OCI-LY1 (cell line): Measurements from ENCODE around the gene TPRG1.

ENCODE experiments used
- H2AFZ ChIP-seq: fragments of 200-600 bp; sonication (generic), shearing (Covaris generic); 2 replicates; pipeline ENCODE4 v1.6.0; 2014; ENCODE audit warnings: antibody characterized with exemption, mild to moderate bottlenecking, low read length
- H3F3A ChIP-seq: fragments of 200-600 bp; sonication (generic), shearing (Covaris generic); 2 replicates; pipeline ENCODE4 v1.6.0; 2014; ENCODE audit warnings: mild to moderate bottlenecking, antibody characterized with exemption, low read length, moderate library complexity; ENCODE audit not compliant: insufficient read depth
- H3K27ac ChIP-seq: fragments of 200-600 bp; sonication (generic); 2 replicates; pipeline ENCODE4 v1.5.1; 2014; ENCODE audit warnings: low read length, mixed run types, mild to moderate bottlenecking, low read depth; ENCODE audit not compliant: poor library complexity, severe bottlenecking
- H3K27me3 ChIP-seq: fragments of 200-600 bp; sonication (generic); 2 replicates; pipeline ENCODE4 v1.6.0; 2014; ENCODE audit warnings: antibody characterized with exemption, mild to moderate bottlenecking, low read length, moderate library complexity; ENCODE audit not compliant: insufficient read depth
- H3K36me3 ChIP-seq: fragments of 200-600 bp; sonication (generic); 2 replicates; pipeline ENCODE4 v1.6.1; 2014; ENCODE audit warnings: mild to moderate bottlenecking, antibody characterized with exemption, low read length, moderate library complexity, mixed read lengths; ENCODE audit not compliant: insufficient read depth
- H3K4me1 ChIP-seq: fragments of 200-600 bp; sonication (generic); 2 replicates; pipeline ENCODE4 v1.5.1; 2014; ENCODE audit warnings: mild to moderate bottlenecking, low read length, moderate library complexity; ENCODE audit not compliant: insufficient read depth, severe bottlenecking
- H3K4me2 ChIP-seq: fragments of 200-600 bp; sonication (generic), shearing (Covaris generic); 2 replicates; pipeline ENCODE4 v1.6.1; 2014; ENCODE audit warnings: low read length
- H3K4me3 ChIP-seq: fragments of 200-600 bp; sonication (generic); 2 replicates; pipeline ENCODE4 v1.5.1; 2014; ENCODE audit warnings: low read length, low read depth, mild to moderate bottlenecking, mixed read lengths; ENCODE audit not compliant: poor library complexity, severe bottlenecking
- H3K79me2 ChIP-seq: fragments of 200-600 bp; shearing (Covaris generic); 2 replicates; pipeline ENCODE4 v1.6.1; 2016; ENCODE audit warnings: mixed run types, low read length, mixed read lengths; ENCODE audit not compliant: insufficient read depth
- H3K9ac ChIP-seq: fragments of 200-600 bp; sonication (generic), shearing (Covaris generic); 2 replicates; pipeline ENCODE4 v1.6.1; 2014; ENCODE audit warnings: mild to moderate bottlenecking, low read length, mixed read lengths
- H3K9me2 ChIP-seq: fragments of 200-600 bp; sonication (generic), shearing (Covaris generic); 2 replicates; pipeline ENCODE4 v1.6.1; 2014; ENCODE audit warnings: low read depth, mild to moderate bottlenecking, low read length, mixed read lengths
- H3K9me3 ChIP-seq: fragments of 200-600 bp; shearing (Covaris generic); 2 replicates; pipeline ENCODE4 v1.6.1; 2014; ENCODE audit warnings: low read length, mixed read lengths
- H4K20me1 ChIP-seq: fragments of 200-600 bp; sonication (generic), shearing (Covaris generic); 2 replicates; pipeline ENCODE4 v1.6.0; 2016; ENCODE audit warnings: mild to moderate bottlenecking, low read length; ENCODE audit not compliant: insufficient read depth
- CTCF ChIP-seq: fragments of 200-600 bp; sonication (generic), shearing (Covaris generic); IDR thresholded peaks from 2 replicates; pipeline ENCODE4 v1.5.1; 2017; ENCODE audit warnings: mild to moderate bottlenecking, antibody characterized with exemption, low read length, moderate library complexity, mixed read lengths
- EZH2 ChIP-seq: fragments of 200-600 bp; sonication (generic), shearing (Covaris generic); IDR thresholded peaks from 2 replicates; pipeline ENCODE4 v1.8.0; 2017; ENCODE audit warnings: borderline replicate concordance, mixed run types, mild to moderate bottlenecking, antibody characterized with exemption, low read length, moderate library complexity, mixed read lengths

The TPRG1 gene

GRCh38 chr3:189133768-189134167 lies 38.0 kb upstream of the TPRG1 start:
- Histone ChIP-seq H3K4me1 (no peaks in the 10 kb centered on the region), H4K20me1 (no peaks in the 10 kb centered on the region), H3K36me3 (no peaks in the 10 kb centered on the region), H3K27me3 (no peaks in the 10 kb centered on the region), H3K9ac (no peak overlapping the region), H3K4me2 (no peak overlapping the region), H3F3A (no peaks in the 10 kb centered on the region), H3K79me2 (no peaks in the 10 kb centered on the region), H2AFZ (no peak overlapping the region), H3K9me2 (no peaks in the 10 kb centered on the region), H3K27ac (no peak overlapping the region), H3K4me3 (no peak overlapping the region), H3K9me3 (no peaks in the 10 kb centered on the region)
- no peak for TF ChIP-seq CTCF

- no peaks in the 10 kb centered on the region for H3F3A ChIP-seq
- no peaks in the 10 kb centered on the region for H3K9me2 ChIP-seq
- no peaks in the 10 kb centered on the region for H3K79me2 ChIP-seq
- no peaks in the 10 kb centered on the region for H3K9me3 ChIP-seq
- no peaks in the 10 kb centered on the region for H3K27me3 ChIP-seq
- H3K36me3 ChIP-seq, result no peaks in the 10 kb centered on the region
- no peak overlapping the region for H3K4me3 ChIP-seq
- H3K9ac ChIP-seq, result no peak overlapping the region
- TF ChIP-seq EZH2 (no peak), CTCF (no peak)
- H4K20me1 ChIP-seq, result no peaks in the 10 kb centered on the region
- no peak overlapping the region for H2AFZ ChIP-seq
- no peak overlapping the region for H3K27ac ChIP-seq
- H3K4me2 ChIP-seq, result no peak overlapping the region
- no peaks in the 10 kb centered on the region for H3K4me1 ChIP-seq
Observed at GRCh38 chr3:189137416-189137815, 34.4 kb upstream of the TPRG1 start.

GRCh38 chr3:189138901-189139610 lies 32.7 kb upstream of the TPRG1 start:
- TF ChIP-seq EZH2 (no peak), CTCF (no peak)
- Histone ChIP-seq H4K20me1 (no peaks in the 10 kb centered on the region), H3K9ac (no peak overlapping the region), H3K4me2 (no peak overlapping the region), H3K36me3 (no peaks in the 10 kb centered on the region), H3K79me2 (no peaks in the 10 kb centered on the region), H3F3A (no peaks in the 10 kb centered on the region), H3K27me3 (no peaks in the 10 kb centered on the region), H3K9me3 (no peaks in the 10 kb centered on the region), H3K4me3 (no peak overlapping the region), H3K4me1 (no peaks in the 10 kb centered on the region), H3K27ac (no peak overlapping the region), H2AFZ (no peak overlapping the region), H3K9me2 (no peaks in the 10 kb centered on the region)
